Measurements from ENCODE around the gene PIAS3.
"Not testable (repeated sequence)": the region's sequence is repeated elsewhere in the genome, so short reads cannot be mapped to it uniquely, and the experiment has no call there.

Gene PIAS3

GRCh38 chr1:145837656-145838055, 21.2 kb downstream of the PIAS3 start:
- DNase-seq: peak in 2 of 42 donors; percentile 20 to 41
- intact Hi-C loops (cut with DNase I): no loop called here

- DNase-seq; intact Hi-C loops (cut with DNase I): not testable (repeated sequence)
These were observed 28.1 kb downstream of the PIAS3 start for GRCh38 chr1:145830810-145831209.

- intact Hi-C loops (cut with DNase I): no loop called here
- DNase-seq: no peak
These were observed 30.4 kb downstream of the PIAS3 start for GRCh38 chr1:145828367-145829026.

DNA sequence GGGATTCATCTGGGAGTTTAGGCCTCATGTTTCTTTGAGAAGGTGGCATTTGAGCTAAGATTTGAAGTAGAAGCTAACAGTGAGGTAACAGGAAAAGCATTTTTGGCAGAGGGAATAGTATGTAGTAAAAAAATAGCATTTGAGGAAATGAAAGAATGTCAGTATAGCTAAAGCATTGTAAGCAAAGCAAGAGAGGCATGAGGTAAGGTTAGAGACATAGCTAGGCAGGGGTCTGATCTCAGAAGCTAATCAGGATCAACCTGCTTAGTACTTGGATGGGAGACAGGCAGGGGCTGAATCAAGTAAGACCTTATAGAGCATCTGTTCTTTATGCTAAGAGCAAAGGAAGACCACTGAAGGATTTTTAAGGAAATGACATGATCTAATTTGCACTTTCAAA, 30.9 kb downstream of the PIAS3 start:
- intact Hi-C loops (cut with DNase I): no loop called here
- no peak for DNase-seq

GRCh38 chr1:145826030-145826429, 32.9 kb downstream of the PIAS3 start:
- intact Hi-C loops (cut with DNase I): no loop called here
- DNase-seq: no peak

GRCh38 chr1:145824499-145824842, 34.4 kb downstream of the PIAS3 start:
- DNase-seq: no peak
- intact Hi-C loops (cut with DNase I): no loop called here

GRCh38 chr1:145823565-145824498, 35.0 kb downstream of the PIAS3 start, which contains the start of the genes POLR3C and RNF115:
Gene POLR3C (plus strand): TSS chr1:145824200. CDS start chr1:145825777, 1,577 bp downstream.
Gene RNF115 (minus strand): TSS chr1:145824095. CDS start chr1:145823873, 222 bp downstream.
- peak; percentile 75 to 97 (median 92) for DNase-seq
- intact Hi-C loops (cut with DNase I): no loop called here

DNA sequence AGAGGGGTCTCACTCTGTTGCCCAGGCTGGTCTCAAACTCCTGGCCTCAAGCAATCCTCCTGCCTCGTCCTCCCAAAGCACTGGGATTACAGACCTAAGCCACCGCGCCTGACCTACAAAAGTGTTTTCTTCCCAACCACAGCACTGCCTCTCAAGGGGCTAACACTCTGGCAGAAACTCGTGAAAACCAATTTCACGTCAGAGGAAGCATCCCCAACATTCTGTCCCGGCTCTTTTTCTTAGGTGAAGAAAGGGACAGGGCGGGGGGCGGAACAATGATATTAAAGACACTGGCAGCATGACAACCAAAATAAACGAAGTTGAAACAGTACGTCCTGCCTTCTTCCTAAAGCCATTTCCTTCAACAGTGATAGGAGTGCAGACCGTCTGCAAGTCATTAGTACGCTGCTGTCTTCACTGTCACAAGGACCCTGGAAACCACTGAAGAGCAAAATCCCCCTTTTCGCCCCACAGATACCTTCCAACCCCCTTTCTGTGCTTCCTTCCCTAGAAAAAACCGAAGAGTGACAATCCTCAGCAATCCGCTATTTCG, 36.0 kb downstream of the PIAS3 start:
- intact Hi-C loops (cut with DNase I); DNase-seq: not testable (repeated sequence)

GRCh38 chr1:145818095-145818494, 40.8 kb downstream of the PIAS3 start:
- DNase-seq; intact Hi-C loops (cut with DNase I): not testable (repeated sequence)

- not testable (repeated sequence) for DNase-seq
These were observed 45.7 kb downstream of the PIAS3 start for GRCh38 chr1:145812977-145813810.

DNA sequence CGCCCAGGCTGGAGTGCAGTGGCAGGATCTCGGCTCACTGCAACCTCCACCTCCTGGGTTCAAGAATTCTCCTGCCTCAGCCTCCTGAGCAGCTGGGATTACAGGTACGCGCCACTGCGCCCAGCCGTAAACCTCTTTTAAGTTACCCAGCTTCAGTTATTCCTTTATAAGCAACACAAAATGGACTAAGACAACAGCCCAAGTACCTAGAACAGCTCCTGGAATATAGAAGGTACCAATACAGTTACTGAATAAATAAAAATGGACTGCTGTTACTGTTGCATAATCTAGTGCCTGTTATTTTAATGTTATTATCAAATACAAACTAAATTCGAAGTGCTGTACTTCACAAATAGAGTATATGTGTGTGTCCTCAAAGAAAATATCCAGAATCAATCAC, 52.0 kb downstream of the PIAS3 start:
- no peak for DNase-seq
- intact Hi-C loops (cut with DNase I): no loop called here

More at GRCh38 chr1:145812977-145813810, 45.7 kb downstream of the PIAS3 start:
- intact Hi-C loops (cut with DNase I): not testable (repeated sequence)

DNA sequence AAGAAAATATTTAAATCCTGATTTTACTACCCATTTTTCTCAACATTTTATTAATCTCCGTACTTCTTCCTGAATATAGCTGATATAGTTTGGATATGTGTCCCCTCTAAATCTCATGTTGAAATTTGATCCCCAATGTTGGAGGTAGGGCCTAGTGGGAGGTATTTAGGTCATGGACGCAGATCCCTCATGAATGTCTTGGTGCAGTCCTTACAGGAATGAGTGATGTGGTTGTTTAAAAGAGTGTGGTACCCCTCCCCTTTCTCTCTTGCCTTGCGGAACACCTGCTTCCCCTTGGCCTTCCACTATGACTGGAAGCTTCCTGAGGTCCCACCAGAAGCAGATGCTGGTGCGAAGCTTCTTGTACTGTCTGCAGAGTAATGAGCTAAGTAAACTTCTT, 52.5 kb downstream of the PIAS3 start:
- intact Hi-C loops (cut with DNase I): no loop called here
- no peak for DNase-seq

GRCh38 chr1:145805057-145805456, 53.8 kb downstream of the PIAS3 start:
- intact Hi-C loops (cut with DNase I): no loop called here
- no peak for DNase-seq

GRCh38 chr1:145804235-145805045, 54.4 kb downstream of the PIAS3 start:
- intact Hi-C loops (cut with DNase I): no loop called here
- no peak for DNase-seq

GRCh38 chr1:145799806-145800205, 59.1 kb downstream of the PIAS3 start:
- no peak for DNase-seq
- intact Hi-C loops (cut with DNase I): no loop called here

All from head of caudate nucleus (tissue), 42 donors.